K562 (cell line): ENCODE data around the gene POFUT2. TPM values are rescaled to one million over a fixed set of nuclear protein-coding genes. Genes with fewer than 3 reads are reported as not detected.

ENCODE experiments used
- ESRRB ChIP-seq: fragments of 250-450 bp; sonication (Bioruptor Pico); IDR thresholded peaks from 2 replicates; pipeline ENCODE4 v1.5.0; 2020; ENCODE audit warnings: mild to moderate bottlenecking, moderate library complexity, borderline replicate concordance
- MAFK ChIP-seq: IDR thresholded peaks from 2 replicates; pipeline ENCODE4 v1.6.1; 2011; ENCODE audit warnings: low read length, improper control_type of control experiment
- NFE2 ChIP-seq: IDR thresholded peaks from 2 replicates; pipeline ENCODE4 v1.6.1; 2014; ENCODE audit warnings: antibody characterized with exemption, low read depth
- NR2C2 ChIP-seq, 2 experiments: fragments of 200-800 bp in 1 of 2; sonication (Bioruptor generic) in 1 of 2; sonication (generic) in 1 of 2; formaldehyde crosslinking in 1 of 2; IDR thresholded peaks; 2 replicates each; pipeline versions ENCODE4 v1.6.1 to v1.8.0; 2016 to 2022; ENCODE audit warnings: mild to moderate bottlenecking in 1 of 2, missing compliant biosample characterization in 1 of 2, missing genetic modification characterization in 1 of 2, missing genetic modification reagents in 1 of 2
- polyA plus RNA-seq, 8 experiments: library from polyadenylated mRNA; depleted of rRNA in 4 of 8; stranded (reverse) in 5 of 8; unstranded in 3 of 8; fragments of >200 nt; fragmentation: Nextera tagmentation in 2 of 8; fragmentation: Illumina TruSeq in 1 of 8; extraction: Ambion mirVana in 2 of 8; extraction: Trizol in 1 of 8; gene quantifications; 2 replicates each; pipeline versions ENCODE4 v1.2.1 to v1.2.3, GENCODE V29; 2011 to 2014; ENCODE audit warnings: inconsistent platforms in 1 of 8, missing spikeins in 1 of 8
- total RNA-seq, 7 experiments: library from RNA; depleted of rRNA in 6 of 7; stranded (reverse); fragments of >200 nt in 6 of 7; fragmentation: Illumina TruSeq in 2 of 7; extraction: Trizol in 2 of 7; gene quantifications; 2 replicates each; pipeline versions ENCODE4 v1.2.1 to v1.2.3, GENCODE V29; 2011 to 2021; ENCODE audit warnings: low replicate concordance in 1 of 7
- TF ChIP-seq, protein P1 (sequence below): fragments of 200-600 bp; sonication (generic); IDR thresholded peaks from one replicate; pipeline ENCODE4 v1.6.1; 2012; ENCODE audit warnings: mild to moderate bottlenecking, low read depth, low read length, inconsistent platforms
- TF ChIP-seq, protein P2 (sequence below): fragments of 250-450 bp; sonication (Bioruptor Pico); IDR thresholded peaks from 2 replicates; pipeline ENCODE4 v1.5.0; 2020; ENCODE audit warnings: mild to moderate bottlenecking
- TF ChIP-seq, protein P3 (sequence below): fragments of 250-450 bp; sonication (Bioruptor Pico); IDR thresholded peaks from 2 replicates; pipeline ENCODE4 v1.5.0; 2022; ENCODE audit warnings: mild to moderate bottlenecking

Gene POFUT2
- total and polyA plus RNA-seq, 9 of the 15 experiments (the other 6 are each of a cell fraction or from before 2014, with no cell fraction given), result 1.1 to 24.2 (median 11.0) TPM

- TF ChIP-seq, protein P1, sequence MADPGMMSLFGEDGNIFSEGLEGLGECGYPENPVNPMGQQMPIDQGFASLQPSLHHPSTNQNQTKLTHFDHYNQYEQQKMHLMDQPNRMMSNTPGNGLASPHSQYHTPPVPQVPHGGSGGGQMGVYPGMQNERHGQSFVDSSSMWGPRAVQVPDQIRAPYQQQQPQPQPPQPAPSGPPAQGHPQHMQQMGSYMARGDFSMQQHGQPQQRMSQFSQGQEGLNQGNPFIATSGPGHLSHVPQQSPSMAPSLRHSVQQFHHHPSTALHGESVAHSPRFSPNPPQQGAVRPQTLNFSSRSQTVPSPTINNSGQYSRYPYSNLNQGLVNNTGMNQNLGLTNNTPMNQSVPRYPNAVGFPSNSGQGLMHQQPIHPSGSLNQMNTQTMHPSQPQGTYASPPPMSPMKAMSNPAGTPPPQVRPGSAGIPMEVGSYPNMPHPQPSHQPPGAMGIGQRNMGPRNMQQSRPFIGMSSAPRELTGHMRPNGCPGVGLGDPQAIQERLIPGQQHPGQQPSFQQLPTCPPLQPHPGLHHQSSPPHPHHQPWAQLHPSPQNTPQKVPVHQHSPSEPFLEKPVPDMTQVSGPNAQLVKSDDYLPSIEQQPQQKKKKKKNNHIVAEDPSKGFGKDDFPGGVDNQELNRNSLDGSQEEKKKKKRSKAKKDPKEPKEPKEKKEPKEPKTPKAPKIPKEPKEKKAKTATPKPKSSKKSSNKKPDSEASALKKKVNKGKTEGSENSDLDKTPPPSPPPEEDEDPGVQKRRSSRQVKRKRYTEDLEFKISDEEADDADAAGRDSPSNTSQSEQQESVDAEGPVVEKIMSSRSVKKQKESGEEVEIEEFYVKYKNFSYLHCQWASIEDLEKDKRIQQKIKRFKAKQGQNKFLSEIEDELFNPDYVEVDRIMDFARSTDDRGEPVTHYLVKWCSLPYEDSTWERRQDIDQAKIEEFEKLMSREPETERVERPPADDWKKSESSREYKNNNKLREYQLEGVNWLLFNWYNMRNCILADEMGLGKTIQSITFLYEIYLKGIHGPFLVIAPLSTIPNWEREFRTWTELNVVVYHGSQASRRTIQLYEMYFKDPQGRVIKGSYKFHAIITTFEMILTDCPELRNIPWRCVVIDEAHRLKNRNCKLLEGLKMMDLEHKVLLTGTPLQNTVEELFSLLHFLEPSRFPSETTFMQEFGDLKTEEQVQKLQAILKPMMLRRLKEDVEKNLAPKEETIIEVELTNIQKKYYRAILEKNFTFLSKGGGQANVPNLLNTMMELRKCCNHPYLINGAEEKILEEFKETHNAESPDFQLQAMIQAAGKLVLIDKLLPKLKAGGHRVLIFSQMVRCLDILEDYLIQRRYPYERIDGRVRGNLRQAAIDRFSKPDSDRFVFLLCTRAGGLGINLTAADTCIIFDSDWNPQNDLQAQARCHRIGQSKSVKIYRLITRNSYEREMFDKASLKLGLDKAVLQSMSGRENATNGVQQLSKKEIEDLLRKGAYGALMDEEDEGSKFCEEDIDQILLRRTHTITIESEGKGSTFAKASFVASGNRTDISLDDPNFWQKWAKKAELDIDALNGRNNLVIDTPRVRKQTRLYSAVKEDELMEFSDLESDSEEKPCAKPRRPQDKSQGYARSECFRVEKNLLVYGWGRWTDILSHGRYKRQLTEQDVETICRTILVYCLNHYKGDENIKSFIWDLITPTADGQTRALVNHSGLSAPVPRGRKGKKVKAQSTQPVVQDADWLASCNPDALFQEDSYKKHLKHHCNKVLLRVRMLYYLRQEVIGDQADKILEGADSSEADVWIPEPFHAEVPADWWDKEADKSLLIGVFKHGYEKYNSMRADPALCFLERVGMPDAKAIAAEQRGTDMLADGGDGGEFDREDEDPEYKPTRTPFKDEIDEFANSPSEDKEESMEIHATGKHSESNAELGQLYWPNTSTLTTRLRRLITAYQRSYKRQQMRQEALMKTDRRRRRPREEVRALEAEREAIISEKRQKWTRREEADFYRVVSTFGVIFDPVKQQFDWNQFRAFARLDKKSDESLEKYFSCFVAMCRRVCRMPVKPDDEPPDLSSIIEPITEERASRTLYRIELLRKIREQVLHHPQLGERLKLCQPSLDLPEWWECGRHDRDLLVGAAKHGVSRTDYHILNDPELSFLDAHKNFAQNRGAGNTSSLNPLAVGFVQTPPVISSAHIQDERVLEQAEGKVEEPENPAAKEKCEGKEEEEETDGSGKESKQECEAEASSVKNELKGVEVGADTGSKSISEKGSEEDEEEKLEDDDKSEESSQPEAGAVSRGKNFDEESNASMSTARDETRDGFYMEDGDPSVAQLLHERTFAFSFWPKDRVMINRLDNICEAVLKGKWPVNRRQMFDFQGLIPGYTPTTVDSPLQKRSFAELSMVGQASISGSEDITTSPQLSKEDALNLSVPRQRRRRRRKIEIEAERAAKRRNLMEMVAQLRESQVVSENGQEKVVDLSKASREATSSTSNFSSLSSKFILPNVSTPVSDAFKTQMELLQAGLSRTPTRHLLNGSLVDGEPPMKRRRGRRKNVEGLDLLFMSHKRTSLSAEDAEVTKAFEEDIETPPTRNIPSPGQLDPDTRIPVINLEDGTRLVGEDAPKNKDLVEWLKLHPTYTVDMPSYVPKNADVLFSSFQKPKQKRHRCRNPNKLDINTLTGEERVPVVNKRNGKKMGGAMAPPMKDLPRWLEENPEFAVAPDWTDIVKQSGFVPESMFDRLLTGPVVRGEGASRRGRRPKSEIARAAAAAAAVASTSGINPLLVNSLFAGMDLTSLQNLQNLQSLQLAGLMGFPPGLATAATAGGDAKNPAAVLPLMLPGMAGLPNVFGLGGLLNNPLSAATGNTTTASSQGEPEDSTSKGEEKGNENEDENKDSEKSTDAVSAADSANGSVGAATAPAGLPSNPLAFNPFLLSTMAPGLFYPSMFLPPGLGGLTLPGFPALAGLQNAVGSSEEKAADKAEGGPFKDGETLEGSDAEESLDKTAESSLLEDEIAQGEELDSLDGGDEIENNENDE, result no peak
- TF ChIP-seq, protein P2, sequence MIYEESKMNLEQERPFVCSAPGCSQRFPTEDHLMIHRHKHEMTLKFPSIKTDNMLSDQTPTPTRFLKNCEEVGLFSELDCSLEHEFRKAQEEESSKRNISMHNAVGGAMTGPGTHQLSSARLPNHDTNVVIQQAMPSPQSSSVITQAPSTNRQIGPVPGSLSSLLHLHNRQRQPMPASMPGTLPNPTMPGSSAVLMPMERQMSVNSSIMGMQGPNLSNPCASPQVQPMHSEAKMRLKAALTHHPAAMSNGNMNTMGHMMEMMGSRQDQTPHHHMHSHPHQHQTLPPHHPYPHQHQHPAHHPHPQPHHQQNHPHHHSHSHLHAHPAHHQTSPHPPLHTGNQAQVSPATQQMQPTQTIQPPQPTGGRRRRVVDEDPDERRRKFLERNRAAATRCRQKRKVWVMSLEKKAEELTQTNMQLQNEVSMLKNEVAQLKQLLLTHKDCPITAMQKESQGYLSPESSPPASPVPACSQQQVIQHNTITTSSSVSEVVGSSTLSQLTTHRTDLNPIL (CRISPR knock-in tag), result no peak
- TF ChIP-seq, protein P3, sequence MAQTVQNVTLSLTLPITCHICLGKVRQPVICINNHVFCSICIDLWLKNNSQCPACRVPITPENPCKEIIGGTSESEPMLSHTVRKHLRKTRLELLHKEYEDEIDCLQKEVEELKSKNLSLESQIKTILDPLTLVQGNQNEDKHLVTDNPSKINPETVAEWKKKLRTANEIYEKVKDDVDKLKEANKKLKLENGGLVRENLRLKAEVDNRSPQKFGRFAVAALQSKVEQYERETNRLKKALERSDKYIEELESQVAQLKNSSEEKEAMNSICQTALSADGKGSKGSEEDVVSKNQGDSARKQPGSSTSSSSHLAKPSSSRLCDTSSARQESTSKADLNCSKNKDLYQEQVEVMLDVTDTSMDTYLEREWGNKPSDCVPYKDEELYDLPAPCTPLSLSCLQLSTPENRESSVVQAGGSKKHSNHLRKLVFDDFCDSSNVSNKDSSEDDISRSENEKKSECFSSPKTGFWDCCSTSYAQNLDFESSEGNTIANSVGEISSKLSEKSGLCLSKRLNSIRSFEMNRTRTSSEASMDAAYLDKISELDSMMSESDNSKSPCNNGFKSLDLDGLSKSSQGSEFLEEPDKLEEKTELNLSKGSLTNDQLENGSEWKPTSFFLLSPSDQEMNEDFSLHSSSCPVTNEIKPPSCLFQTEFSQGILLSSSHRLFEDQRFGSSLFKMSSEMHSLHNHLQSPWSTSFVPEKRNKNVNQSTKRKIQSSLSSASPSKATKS, result no peak
- TF ChIP-seq MAFK (no peak), NR2C2 (CRISPR knock-in tag; IDR thresholded peaks at IDR 0.05) (no peak), NR2C2 (tag; IDR thresholded peaks at IDR 0.05) (peak; percentile 53; the same call in 1 of the 2 replicates), ESRRB (no peak), NFE2 (no peak)
These were observed 30.6 kb downstream of the POFUT2 start (continued) for GRCh38 chr21:45256912-45257672.
